Upper lobe of left lung (tissue), 6 donors: ENCODE measurements around the gene SYCE3. TPM values are rescaled to one million over a fixed set of nuclear protein-coding genes. Genes with fewer than 3 reads are reported as not detected.

Experiments
- ATAC-seq, 2 donors: fragments of 200-7000 bp; cut with Tn5 transposase; one replicate each; pipeline ENCODE4 v1.9.1; 2022; ENCODE audit warnings: mild to moderate bottlenecking in 2 of 2, moderate library complexity in 2 of 2; ENCODE audit not compliant: low FRiP score in 2 of 2
- DNase-seq, 2 donors: peaks; one replicate each; pipeline ENCODE4 v3.0.0-alpha.2; 2019 to 2020
- H3K27ac ChIP-seq, 4 donors: fragments of 200-600 bp; sonication (generic); one replicate each; pipeline ENCODE4 v1.5.1; 2016 to 2019
- H3K27me3 ChIP-seq, 4 donors: fragments of 200-600 bp; sonication (generic); one replicate each; pipeline ENCODE4 v1.5.1; 2017 to 2019
- H3K36me3 ChIP-seq, 4 donors: fragments of 200-600 bp; sonication (generic); one replicate each; pipeline ENCODE4 v1.5.1; 2016 to 2019
- H3K4me1 ChIP-seq, 4 donors: fragments of 200-600 bp; sonication (generic); one replicate each; pipeline ENCODE4 v1.5.1; 2018 to 2019
- H3K4me3 ChIP-seq, 4 donors: fragments of 200-600 bp; sonication (generic); one replicate each; pipeline ENCODE4 v1.5.1; 2017 to 2019; ENCODE audit warnings: mild to moderate bottlenecking in 2 of 4, moderate library complexity in 1 of 4
- H3K9me3 ChIP-seq, 4 donors: fragments of 200-600 bp; sonication (generic); one replicate each; pipeline ENCODE4 v1.5.1; 2018 to 2019
- EP300 ChIP-seq, 4 donors: sonication (generic); formaldehyde crosslinking; IDR thresholded peaks; one replicate each; pipeline ENCODE4 v1.5.1; 2017; ENCODE audit warnings: antibody characterized with exemption in 4 of 4, control low read depth in 2 of 4
- POLR2A ChIP-seq, 4 donors: fragments of 450-650 bp; IDR thresholded peaks; one replicate each; pipeline ENCODE4 v1.5.1; 2016 to 2017; ENCODE audit warnings: antibody characterized with exemption in 4 of 4, mild to moderate bottlenecking in 2 of 4
- POLR2AphosphoS5 ChIP-seq, 2 donors: sonication (generic); formaldehyde crosslinking; IDR thresholded peaks; one replicate each; pipeline ENCODE4 v1.5.1; 2017; ENCODE audit warnings: antibody characterized with exemption in 2 of 2
- WGBS, 2 donors: methylation state at CpG; one replicate each; pipeline ENCODE4 v1.1.5; 2017 to 2018; 5-methylcytosine and 5-hydroxymethylcytosine counted together
- total RNA-seq, 6 donors: library from RNA; depleted of rRNA in 4 of 6; stranded (reverse); fragments of >200 nt in 4 of 6; gene quantifications; one replicate each; pipeline versions ENCODE4 v1.1.0 to v1.2.1, GENCODE V29; 2016 to 2021
- TF ChIP-seq, protein P1 (sequence below), 6 experiments: fragments of 450-650 bp in 4 of 6; fragments of 200-600 bp in 2 of 6; sonication (generic) in 2 of 6; IDR thresholded peaks; one replicate each; pipeline ENCODE4 v1.5.1; 2016 to 2019; ENCODE audit warnings: antibody characterized with exemption in 6 of 6
- donor health status: DM: no; HTN: no; CAD: no; lungs with moderate emphysema.
- donor health status: DM: no; HTN: yes; CAD: no; lungs with severe emphysema.

Gene SYCE3
- total RNA-seq, 6 donors from 2014 or later: 3.4 TPM; not detected in 5

DNA sequence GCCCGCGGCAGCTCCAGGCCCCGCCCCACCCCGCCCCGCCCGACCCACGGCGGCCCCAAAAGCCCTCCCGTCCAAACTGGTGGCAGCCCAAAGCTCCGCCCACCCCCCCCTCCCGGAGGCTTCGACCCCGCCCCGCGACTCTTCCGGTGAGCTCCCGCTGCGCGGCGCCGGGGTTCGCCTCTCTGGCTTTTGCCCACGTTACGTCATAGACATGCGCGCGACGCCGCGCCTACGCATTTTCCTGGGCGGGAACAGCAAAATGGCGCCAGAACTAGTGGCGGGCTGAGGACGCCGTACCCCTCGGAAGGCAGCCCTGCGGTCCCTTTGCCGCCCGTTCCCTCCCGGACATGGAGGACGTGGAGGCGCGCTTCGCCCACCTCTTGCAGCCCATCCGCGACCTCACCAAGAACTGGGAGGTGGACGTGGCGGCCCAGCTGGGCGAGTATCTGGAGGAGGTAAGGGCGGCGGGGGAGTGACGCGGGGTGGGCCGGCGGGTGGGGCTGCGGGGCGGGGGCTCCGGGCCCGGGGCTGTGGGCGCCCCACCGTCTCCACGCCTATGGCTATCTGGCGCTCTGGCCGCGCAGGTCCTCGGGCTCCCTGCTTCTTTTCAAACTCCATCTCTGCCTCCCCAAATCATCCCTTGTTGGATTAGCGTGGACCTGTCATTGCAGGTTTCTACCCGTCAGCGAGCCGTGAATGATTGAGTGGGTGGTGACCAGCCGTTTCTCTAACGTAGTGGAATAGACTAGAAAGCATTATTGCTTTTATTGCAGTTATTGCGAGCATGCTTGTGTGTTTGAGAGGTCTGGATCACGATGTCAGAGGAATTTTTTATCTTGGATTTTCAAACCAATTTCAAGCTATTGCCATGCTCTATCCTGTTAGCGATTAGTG, 54.5 kb downstream of the SYCE3 start, which contains the start of gene NCAPH2:
Gene NCAPH2, plus strand, starts transcription at position 234 of the 894 bp plus-strand sequence. Its CDS starts 114 bp downstream, at position 348.
- no peaks in the 10 kb centered on the region for H3K27me3 ChIP-seq
- ATAC-seq: peak; percentile 89 to 92
- H3K4me1 ChIP-seq: peaks cover 23 to 47% (median 26%) of the 10 kb centered on the region in 4 donors
- TF ChIP-seq POLR2A (IDR thresholded peaks at IDR 0.05) (peak in 2 of 4 donors; percentile 67 to 83), POLR2AphosphoS5 (IDR thresholded peaks at IDR 0.05) (peak; percentile 96), EP300 (IDR thresholded peaks at IDR 0.05) (peak in 1 of 4 donors; percentile 84)
- TF ChIP-seq, protein P1, sequence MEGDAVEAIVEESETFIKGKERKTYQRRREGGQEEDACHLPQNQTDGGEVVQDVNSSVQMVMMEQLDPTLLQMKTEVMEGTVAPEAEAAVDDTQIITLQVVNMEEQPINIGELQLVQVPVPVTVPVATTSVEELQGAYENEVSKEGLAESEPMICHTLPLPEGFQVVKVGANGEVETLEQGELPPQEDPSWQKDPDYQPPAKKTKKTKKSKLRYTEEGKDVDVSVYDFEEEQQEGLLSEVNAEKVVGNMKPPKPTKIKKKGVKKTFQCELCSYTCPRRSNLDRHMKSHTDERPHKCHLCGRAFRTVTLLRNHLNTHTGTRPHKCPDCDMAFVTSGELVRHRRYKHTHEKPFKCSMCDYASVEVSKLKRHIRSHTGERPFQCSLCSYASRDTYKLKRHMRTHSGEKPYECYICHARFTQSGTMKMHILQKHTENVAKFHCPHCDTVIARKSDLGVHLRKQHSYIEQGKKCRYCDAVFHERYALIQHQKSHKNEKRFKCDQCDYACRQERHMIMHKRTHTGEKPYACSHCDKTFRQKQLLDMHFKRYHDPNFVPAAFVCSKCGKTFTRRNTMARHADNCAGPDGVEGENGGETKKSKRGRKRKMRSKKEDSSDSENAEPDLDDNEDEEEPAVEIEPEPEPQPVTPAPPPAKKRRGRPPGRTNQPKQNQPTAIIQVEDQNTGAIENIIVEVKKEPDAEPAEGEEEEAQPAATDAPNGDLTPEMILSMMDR (IDR thresholded peaks at IDR 0.05): peak in 2 of 6 experiments; percentile 20 to 49
- peak within 1 kb of the TSS; percentile 92 to 97 (median 95) for H3K27ac ChIP-seq
- H3K4me3 ChIP-seq: peak within 1 kb of the TSS; percentile 81 to 99 (median 98)
- no peaks in the 10 kb centered on the region for H3K9me3 ChIP-seq
- peak; percentile 94 to 99 for DNase-seq
- 1% methylated on average over 14 to 30 of the region's 76 CpGs for WGBS, 2 donors
- peaks cover 10 to 30% (median 27%) of the 10 kb centered on the region in 4 donors for H3K36me3 ChIP-seq

DNA sequence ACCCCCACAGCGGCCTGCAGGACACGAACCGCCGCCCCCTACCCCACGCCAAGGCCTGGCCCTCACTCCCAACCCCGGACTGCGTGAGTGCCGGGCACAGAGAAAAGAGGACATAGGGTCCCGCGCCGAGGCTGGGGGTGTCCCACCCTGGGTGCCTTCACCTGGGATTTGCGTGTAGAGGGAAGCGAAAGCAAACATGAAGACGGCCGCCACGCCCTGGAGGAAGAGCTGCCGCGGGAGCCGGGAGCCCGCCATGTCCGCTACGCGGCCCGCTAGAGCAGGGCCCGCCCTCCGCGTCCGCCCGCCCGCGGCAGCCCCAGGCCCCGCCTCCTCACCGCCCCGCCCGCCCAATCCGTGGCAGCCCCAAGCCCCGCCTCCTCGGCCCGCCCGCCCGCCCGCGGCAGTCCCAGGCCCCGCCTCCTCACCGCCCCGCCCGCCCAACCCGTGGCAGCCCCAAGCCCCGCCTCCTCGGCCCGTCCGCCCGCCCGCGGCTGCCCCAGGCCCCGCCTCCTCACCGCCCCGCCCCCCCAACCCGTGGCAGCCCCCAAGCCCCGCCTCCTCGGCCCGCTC, 55.2 kb downstream of the SYCE3 start, which contains the start of gene LMF2:
Gene LMF2, minus strand, starts transcription at position 282 of the 570 bp plus-strand sequence. Its CDS starts 27 bp downstream, at position 255.
- Histone ChIP-seq H3K9me3 (no peaks in the 10 kb centered on the region), H3K4me1 (peaks cover 23 to 40% (median 25%) of the 10 kb centered on the region in 4 donors), H3K4me3 (peak within 1 kb of the TSS; percentile 81 to 99 (median 98)), H3K36me3 (peaks cover 15 to 37% (median 34%) of the 10 kb centered on the region in 4 donors), H3K27me3 (no peaks in the 10 kb centered on the region), H3K27ac (peak within 1 kb of the TSS; percentile 92 to 97 (median 95))
- ATAC-seq (peak; percentile 83 to 93), DNase-seq (peak; percentile 91 to 99)
- TF ChIP-seq EP300 (IDR thresholded peaks at IDR 0.05): no peak
- TF ChIP-seq POLR2AphosphoS5 (IDR thresholded peaks at IDR 0.05): peak; percentile 35 to 68
- TF ChIP-seq POLR2A (IDR thresholded peaks at IDR 0.05): peak in 1 of 4 donors; percentile 59
- TF ChIP-seq, protein P1 (IDR thresholded peaks at IDR 0.05): peak in 2 of 6 experiments; percentile 13 to 25
- WGBS, 2 donors: 1 to 4% methylated on average over 8 to 19 of the region's 62 CpGs

DNA sequence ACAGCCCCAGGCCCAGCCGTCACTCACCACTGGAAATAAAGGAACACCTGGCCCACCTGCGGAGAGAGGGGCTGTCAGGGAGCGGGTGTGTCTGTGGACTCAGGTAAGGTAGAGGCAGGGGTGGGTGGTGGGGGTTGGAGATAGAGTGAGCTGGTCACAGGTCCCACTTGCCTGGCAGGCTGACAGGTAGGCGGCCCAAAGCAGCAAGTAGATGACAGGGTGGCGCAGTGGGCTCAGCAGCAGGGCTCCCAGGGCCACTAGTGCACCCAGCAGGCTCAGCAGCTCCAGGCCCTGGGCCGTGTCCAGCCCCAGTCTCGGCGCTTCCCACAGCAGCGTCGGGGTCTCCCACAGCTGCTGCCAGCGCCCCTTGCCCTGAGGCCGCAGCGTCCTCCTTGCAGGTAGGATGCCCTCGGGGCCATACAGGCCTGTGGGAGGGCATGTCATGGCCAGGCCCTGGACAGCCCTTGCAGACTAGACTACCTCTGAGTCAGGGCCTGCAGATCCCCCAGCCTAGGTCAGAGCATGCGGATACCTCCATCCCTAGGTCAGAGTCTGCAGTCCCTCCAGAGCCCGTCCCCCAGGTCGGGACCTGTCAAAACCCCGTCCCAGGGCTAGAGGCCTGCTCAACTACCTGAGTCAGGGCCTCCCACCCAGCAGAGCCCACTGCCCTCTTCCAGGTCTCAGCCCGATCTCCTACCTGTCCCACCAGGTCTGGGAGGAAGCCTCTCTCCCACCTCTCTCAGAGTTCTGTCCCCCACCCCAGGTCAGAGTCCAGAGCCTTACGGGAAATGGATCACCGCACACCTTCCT, 55.9 kb downstream of the SYCE3 start:
- no peaks in the 10 kb centered on the region for H3K9me3 ChIP-seq
- no peaks in the 10 kb centered on the region for H3K27me3 ChIP-seq
- peak overlapping the region; percentile 81 to 99 (median 98) for H3K4me3 ChIP-seq
- ATAC-seq (peak in 1 of 2 donors; percentile 2), DNase-seq (peak in 1 of 2 donors; percentile 87)
- H3K27ac ChIP-seq: peak overlapping the region; percentile 87 to 94 (median 90)
- 41 to 79% methylated on average over 3 to 21 of the region's 21 CpGs for WGBS, 2 donors
- peaks cover 15 to 40% (median 36%) of the 10 kb centered on the region in 4 donors for H3K36me3 ChIP-seq
- peaks cover 23 to 39% (median 24%) of the 10 kb centered on the region in 4 donors for H3K4me1 ChIP-seq
- TF ChIP-seq POLR2AphosphoS5 (IDR thresholded peaks at IDR 0.05) (no peak), EP300 (IDR thresholded peaks at IDR 0.05) (no peak), POLR2A (IDR thresholded peaks at IDR 0.05) (no peak)
- TF ChIP-seq, protein P1 (IDR thresholded peaks at IDR 0.05): no peak
